Neural cell (in vitro differentiated cells): ENCODE data around the gene CDRT4.

ENCODE experiments used
- CTCF ChIP-seq: fragments of 450-650 bp; IDR thresholded peaks from 2 replicates; pipeline ENCODE4 v1.5.1; 2014; ENCODE audit warnings: antibody characterized with exemption, mild to moderate bottlenecking, moderate library complexity; ENCODE audit not compliant: poor library complexity, severe bottlenecking
- EZH2 ChIP-seq: fragments of 200-600, 300-800 bp; shearing (Covaris generic), sonication (generic); IDR thresholded peaks from 2 replicates; pipeline ENCODE4 v1.6.1; 2014; ENCODE audit warnings: antibody characterized with exemption, low read length, borderline replicate concordance, mild to moderate bottlenecking; ENCODE audit not compliant: insufficient read depth, poor library complexity, severe bottlenecking
- MXI1 ChIP-seq: fragments of 450-650 bp; conservative IDR thresholded peaks from 2 replicates; pipeline ENCODE4 v1.6.1; 2014; ENCODE audit warnings: antibody characterized with exemption, mild to moderate bottlenecking; ENCODE audit not compliant: poor library complexity, severe bottlenecking
- POLR2AphosphoS5 ChIP-seq: IDR thresholded peaks from 2 replicates; pipeline ENCODE4 v1.6.1; 2012
- RAD21 ChIP-seq: fragments of 450-650 bp; conservative IDR thresholded peaks from 2 replicates; pipeline ENCODE4 v1.6.1; 2014; ENCODE audit warnings: antibody characterized with exemption, mild to moderate bottlenecking, moderate library complexity
- REST ChIP-seq: IDR thresholded peaks from 2 replicates; pipeline ENCODE4 v1.6.1; 2012; ENCODE audit warnings: borderline replicate concordance
- SMC3 ChIP-seq: fragments of 450-650 bp; conservative IDR thresholded peaks from 2 replicates; pipeline ENCODE4 v1.6.1; 2014; ENCODE audit warnings: antibody characterized with exemption, mild to moderate bottlenecking, moderate library complexity; ENCODE audit not compliant: poor library complexity

- no peak for TF ChIP-seq CTCF
- TF ChIP-seq POLR2AphosphoS5: no peak
- no peak for TF ChIP-seq REST
- no peak for TF ChIP-seq MXI1
- no peak for TF ChIP-seq EZH2
- no peak for TF ChIP-seq SMC3
- no peak for TF ChIP-seq RAD21
These were observed 11.4 kb upstream of the CDRT4 start for GRCh38 chr17:15478845-15479244.
